GM21576 (cell line): Measurements from ENCODE around the gene ACP6.
A peak's percentile ranks its signal among the peaks of the same experiment; 100 is the strongest.
"Not testable (repeated sequence)": the region's sequence is repeated elsewhere in the genome, so short reads cannot be mapped to it uniquely, and the experiment has no call there.

ENCODE experiments used
- ATAC-seq: cut with Tn5 transposase; IDR thresholded peaks from one replicate; pipeline ENCODE4 v1.9.1; 2021; ENCODE audit warnings: mild to moderate bottlenecking, moderate library complexity; ENCODE audit not compliant: unreplicated experiment

ACP6 gene

DNA sequence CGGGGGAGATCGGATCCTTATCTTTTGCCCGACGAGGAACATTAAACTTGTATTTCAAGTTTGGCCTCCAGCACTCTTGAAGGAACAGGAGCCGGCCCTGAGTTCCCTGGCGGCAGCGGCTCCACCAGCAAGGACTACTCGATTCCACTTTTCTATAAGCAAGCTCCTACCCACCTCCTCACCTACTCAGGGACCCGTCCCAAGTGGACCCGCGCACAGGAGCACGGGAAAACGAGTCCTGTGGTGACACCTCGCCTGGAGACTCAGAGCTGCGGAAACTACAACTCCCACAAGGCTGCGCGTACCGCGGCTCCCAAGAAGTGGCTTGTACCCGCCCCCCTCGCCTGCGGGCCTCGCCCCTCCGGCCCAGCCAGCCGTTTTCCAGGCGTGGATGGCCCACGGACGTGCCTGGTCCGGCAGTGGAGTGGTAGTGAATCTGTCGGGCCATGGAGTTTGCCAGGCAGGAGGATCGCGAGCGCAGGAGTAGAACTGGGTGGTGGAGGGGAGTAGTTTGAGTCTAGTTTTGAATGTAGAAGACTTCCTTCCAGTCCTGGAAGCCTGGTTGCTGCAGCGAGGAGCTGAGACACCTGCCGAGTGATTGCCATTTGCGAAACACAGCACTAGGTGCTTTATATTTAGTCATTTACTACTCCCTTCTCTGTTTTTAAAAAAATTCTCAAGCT is at the start of gene ACP6:
Gene ACP6, minus strand, starts transcription at position 206 of the 683 bp plus-strand sequence. CDS start 476 bp downstream, outside the sequence.
- peak; percentile 93 for ATAC-seq

DNA sequence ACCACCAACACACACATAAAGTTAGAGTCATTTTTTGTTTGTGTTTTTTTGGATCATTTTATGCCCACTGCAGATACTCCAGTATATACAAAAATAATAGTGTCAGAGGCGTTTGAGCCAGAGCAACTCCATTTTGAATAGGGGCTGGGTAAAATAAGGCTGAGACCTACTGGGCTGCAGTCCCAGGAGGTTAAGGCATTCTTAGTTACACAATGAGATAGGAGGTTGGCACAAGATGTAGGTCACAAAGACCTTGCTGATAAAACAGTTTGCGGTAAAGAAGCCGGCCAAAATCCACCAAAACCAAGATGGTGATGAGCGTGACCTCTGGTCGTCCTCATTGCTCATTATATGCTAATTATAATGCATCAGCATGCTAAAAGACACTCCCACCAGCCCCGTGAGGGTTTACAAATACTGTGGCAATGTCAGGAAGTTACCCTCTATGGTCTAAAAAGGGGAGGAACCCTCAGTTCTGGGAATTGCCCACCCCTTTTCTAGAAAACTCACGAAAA is 49.4 kb upstream of the ACP6 start:
- no peak for ATAC-seq

DNA sequence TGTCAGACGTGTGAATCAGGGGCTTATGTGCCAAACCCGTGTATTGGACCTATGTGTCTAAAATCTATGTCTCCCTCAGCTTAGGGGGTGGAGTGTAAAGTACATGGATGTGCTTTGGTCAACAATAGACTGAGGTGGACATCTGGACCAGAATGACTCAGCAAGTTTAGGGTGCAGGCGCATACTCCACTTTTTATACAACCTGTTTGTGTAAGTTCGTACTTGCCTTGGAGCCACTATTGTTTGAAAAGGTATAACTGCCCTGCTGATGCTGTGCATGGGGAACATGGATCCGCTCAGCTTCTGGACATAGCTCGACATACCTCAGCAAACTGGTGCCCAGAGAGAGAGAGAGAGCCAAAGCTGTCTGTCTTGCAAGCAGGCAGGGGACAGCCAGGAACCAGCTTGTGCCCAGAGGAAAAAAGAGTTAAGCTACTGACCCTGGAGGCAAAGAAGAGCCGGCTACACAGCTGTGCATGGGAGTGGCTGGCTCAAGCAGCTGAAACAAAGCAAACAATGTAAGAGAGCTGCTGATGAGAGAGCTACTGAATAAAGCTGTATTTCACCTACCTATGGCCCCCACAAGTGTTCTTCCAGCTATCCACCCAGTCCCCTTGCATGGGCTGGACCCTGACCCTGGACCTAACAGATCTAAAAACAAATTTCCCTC is 48.8 kb upstream of the ACP6 start:
- no peak for ATAC-seq

DNA sequence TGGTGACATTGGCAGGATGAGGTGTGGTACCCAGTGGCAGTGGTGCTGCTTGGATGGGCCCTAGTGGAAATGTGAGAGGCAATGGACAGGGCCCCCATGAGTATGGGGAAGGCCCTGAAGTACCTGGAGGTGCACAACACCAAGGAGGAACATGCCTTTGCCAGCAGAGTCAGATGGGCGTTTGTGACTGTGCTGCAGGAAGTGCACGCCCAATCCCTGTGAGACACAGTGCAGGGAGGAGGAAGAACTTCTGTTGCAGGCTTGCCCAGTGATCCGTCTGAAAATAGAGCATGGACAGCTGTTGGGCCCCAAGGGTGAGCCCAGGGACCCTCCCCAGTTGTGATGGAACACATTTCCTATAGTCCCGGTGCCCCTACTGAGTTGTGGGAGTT is 47.4 kb upstream of the ACP6 start:
- no peak for ATAC-seq

DNA sequence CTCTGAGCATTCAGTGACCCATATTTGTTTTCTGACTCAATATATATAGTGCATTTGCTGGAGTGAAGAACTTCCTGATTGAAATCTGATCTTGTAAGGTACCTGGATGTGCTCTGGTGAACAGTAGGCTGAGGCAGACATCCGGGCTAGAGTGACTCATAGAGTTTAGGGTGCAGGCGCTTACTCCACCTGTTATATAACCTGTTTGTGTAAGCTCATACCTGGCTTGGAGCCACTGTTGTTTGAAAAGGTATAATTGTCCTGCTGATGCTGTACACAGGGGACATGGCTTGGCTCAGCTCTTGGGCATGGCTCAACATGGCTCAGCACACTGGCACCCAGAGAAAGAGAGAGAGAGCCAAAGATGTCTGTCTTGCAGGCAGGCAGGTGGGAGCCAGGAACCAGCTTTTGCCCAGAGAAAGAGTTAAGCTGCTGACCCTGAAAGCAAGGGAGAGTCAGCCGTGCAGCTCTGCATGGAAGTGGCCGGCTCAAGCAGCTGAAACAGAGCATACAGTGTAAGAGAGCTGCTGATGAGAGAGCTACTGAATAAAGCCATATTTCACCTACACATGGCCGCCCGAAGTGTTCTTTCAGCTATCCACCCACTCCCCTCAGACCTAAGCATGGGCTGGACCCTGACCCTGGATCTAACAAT is 46.9 kb upstream of the ACP6 start:
- ATAC-seq, result no peak

DNA sequence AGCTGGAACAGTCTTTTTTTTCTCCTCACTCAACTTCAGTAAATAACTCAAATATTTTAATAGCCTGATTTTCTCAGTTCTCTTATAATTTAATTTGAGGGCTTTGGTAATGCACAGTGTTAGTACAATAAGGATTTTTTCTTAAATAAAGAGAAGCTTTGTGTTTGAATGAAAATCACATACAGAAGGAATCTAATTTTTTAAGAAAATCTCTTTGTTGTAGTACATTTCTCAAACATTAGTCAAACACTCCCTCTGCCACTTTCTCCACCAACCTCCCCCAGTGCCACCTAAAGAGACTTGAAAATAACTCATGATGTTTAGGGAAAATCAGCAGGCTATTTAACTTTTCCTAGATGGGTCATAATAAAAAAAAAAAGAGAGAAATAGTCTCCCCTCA is 42.3 kb upstream of the ACP6 start:
- ATAC-seq, result no peak

DNA sequence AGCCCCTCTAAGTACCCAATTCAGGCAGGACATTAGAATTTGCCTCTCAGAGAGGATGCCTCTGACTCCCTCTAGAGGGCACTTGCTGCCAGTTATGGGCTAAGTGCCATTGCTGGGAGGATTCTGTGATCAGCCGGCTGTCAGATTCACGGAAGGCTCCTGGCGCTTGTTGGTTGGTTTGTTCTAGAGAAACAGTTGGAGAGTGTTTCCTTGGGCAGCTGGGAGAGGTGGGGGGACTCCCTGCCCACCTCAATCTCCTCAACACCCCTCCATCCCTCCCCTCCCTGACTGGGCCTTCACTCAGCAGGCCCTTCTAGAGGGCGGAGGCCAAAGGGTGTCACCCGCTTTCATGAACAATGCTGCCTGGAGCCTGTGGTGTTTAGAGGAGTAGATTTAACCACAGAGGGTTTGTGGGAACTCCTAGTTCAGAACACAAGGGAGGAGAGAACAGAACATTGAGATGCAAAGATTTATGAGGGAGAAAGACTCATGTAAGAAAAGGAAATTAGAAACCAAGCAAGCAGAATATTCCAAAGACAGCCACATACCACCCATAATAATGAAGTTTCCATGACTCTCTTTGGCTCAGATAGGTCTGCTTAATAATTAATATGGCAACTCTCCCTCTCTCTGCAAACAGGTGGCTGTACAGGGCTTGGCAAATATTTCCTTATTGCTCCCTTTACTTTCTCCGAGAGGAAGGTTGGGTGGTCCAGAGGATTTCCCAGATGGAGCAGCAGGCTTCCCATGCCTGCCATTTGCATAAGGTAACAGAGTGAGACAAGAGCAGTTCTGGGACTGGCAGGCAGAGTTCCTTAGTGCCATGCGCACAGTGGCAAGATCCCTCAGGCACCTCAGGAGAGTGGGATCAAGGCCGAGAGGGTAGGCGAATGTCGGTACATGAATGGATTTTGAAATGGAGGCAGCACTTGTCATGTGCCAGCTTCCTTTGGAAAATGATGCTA is 30.0 kb upstream of the ACP6 start:
- ATAC-seq, result no peak

DNA sequence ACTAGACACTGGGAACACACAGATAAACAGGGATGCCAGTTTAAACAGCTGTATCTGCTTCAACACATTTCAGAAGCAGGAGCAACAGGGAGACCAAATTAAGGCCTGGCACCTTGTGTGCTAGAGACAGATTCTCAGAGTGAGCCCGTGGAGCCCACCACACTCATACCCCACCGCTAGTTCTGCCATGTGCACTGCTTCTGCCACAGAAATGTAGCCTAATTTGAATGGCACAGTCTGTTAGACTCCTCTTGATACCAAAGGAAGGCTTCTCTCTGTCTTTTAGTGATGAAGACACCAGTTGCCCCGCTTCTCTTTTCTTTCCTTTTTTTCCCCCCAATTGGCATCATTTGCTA is 29.3 kb upstream of the ACP6 start:
- ATAC-seq, result no peak

DNA sequence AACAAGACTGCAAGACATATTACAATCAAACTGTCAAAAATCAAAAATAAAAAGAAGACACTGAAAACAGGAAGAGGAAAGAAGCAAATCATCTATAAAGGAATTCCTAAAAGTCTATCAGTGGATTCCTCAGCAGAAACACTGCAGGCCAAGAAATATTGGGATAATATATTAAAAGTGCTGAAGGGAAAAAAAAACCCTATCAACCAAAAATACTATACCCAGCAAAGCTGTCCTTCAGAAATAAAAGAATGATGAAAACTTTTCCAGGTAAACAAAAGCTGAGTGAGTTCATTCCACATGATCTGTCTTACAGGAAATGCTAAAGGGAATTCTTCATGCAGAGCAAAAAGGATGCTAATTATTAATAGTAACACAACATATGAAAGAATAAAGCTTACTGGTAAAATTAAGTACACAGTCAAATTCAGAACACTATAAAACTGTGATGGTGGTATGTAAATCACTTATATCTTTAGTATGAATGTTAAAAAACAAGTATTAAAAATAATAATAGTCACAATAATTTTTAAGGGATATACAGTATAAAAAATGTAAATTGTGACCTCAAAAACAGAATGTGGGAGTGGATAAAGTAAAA is 12.9 kb upstream of the ACP6 start:
- ATAC-seq, result no peak

DNA sequence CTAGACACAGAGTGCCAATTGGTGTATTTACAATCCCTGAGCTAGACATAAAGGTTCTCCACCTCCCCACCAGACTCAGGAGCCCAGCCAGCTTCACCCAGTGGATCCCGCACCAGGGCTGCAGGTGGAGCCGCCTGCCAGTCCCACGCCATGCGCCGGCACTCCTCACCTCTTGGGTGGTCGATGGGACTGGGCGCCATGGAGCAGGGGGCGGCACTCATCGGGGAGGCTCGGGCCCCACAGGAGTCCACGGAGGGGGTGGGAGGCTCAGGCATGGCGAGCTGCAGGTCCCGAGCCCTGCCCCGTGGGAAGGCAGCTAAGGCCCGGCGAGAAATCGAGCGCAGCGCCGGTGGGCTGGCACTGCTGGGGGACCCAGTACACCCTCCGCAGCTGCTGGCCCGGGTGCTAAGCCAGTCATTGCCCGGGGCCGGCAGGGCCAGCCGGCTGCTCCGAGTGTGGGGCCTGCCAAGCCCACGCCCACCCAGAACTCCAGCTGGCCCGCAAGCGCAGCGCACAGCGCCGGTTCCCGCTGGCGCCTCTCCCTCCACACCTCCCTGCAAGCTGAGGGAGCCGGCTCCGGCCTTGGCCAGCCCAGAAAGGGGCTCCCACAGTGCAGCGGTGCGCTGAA is 10.4 kb upstream of the ACP6 start:
- not testable (repeated sequence) for ATAC-seq

DNA sequence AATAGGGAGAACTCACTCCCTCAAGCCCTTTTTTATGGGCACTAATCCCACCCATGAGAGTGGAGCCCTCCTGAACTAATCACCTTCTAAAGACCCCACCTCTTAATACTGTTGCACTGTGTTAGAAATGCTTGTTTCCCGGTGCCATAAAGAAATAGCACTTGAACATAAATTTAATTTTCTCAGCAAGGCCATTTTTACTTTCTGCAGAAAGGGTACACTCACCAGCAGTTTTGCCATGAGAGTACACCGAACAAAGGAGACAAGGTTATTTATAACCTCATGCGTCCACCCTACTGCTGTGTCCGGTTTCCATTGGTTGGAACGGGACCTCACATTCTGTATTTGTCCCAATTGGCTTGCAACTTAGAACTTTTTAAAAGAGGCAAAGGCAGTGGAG is 7.4 kb upstream of the ACP6 start:
- not testable (repeated sequence) for ATAC-seq

DNA sequence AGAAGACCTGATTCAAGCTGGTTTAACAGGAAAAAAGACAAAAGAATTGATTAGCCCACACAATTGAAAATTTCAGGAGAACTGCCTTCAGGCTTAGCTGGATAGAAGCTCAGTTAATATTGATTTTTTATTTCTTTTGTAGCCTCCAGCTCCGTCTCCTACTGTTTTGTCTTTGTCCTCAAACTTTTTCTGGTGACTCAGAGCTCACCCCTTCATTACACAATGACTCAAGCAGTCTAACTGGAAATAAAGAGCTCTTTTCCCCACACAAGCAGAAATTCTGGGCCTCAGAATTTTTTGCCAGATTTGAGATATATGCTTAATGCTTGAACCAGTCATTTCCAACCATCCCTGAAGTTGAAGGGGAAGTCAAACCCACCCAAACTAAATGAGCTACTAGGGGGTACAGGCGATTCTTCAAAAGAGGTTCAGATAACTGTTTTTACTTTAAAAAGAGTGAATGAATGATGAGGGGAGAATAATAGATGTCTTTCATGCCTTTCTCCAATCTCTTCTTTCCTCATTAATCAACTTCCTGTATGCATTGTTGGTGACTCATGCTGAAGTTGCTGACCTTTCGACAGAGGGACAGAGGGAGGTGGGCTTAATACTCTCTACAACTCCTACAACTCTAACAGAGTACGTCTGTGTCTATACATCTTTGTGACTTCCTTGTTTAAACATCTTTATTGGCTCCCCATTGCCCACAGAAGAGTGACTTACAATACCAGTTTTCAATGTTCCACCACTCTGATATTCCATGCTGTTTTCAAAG is 6.2 kb upstream of the ACP6 start:
- ATAC-seq, result no peak

DNA sequence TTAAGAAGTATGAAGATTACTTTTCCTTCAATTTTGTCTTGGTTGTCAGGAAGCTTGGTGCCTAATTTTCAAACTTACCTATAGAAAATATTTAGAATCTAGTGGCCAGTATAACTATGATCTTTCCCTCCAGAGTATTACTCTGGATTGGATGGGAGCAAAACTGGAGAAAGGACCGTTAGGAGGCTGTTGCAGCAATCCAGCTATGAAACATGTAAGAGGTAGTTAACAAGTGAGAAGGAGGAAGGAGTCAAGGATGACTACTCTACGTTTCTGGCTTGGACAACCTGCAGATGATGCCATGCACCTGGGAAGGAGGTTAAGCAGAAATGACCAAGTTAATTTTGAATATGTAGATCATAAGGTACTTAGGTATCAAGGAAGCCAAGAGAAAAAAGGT is 3.5 kb upstream of the ACP6 start:
- ATAC-seq, result no peak

DNA sequence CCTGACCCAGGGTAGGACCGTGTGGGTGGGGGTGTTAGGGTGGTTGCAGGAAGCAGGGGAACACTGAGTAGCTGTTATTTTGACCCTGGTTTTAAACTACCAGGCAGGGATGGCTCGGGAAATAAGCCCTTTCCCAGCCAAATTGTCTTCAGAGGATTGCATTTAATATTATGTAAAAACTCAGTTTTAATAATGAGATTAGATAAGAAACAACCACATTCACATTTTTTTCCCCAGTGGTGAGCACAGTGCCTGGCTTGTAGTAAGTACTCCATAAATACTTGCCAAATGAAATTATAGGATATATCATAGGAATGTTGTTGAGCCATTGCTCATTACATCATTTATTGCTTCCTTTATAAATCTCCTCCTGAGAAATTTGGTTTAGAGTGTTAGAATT is 3.1 kb upstream of the ACP6 start:
- ATAC-seq, result no peak

DNA sequence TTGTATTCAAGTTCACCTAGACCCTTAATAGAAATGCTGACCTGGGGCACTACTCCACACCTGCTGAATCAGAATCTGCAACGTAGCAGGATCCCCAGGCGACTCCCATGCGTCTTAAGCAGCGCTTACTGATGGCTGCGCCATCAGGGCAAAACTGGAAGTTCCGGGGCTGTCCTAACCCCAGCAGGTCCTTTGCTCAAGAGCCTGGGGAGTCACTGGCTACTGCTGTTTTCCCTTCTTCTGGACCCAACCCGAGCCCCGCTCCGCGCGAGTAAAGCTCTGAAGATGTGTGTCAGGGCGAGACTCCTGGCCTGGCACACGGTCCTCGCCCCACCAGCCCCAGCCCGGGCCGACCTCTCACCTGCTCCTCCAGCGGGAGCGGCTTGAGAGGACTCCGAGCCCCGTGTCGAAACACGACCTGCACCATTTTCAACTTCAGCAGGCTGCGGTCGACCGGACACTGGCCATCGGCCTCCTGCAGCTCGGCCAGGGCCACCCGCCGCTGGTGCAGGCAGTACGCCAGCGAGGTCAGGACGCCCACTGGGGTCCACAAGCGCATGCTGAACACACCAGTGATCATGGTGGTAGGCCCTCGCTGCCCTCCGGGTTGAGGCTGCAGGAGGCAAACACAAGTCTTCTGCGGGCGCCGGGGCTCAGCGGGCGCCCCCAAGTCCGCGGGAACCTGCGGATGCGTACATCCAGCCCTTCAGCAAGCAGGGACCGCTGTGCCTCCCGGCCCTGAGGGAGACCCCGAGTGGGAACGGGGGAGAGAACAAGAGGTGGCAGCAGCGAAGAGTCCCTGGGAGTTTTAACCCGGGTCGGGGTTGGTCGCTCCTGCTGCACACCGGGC is 630 bp downstream of the ACP6 start:
- ATAC-seq, result peak; percentile 37

DNA sequence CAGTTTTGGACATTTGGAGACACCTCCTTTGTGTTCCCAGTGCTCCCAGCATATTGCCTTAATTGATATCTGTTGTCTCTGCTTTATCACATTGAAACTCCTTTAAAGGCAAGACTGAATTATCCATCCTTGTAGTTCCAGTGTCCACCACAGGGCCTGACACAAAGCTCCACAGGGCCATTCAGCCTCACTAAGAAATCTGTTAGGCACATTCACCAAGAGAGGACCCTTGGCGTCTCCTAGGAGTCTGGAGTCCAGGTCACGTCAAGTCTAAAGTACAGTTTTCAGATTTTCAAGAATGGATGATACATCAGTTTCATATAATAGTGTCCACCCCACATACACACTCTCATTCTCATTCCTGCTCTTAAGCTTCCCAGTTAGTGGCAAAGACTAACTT is 4.8 kb downstream of the ACP6 start:
- ATAC-seq, result no peak

DNA sequence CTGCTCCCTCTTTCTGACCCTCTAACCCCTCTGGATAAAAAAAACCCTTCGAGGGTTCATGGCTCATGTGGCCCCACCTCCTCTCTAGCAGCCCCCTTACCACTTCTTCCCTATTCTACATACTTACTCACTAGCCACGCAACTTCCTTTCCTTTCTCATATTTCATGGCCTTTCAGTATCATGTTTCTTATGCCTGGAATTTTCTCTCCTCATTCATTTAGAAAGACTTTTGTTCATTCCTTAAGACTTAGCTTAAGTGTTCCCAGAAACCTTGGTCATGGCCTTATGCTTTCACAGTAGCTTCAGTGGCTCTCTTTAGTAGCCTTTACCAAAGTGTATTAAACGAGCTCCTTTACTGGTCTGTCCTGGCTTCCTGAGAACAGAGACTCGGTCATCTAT is 6.1 kb downstream of the ACP6 start:
- no peak for ATAC-seq

DNA sequence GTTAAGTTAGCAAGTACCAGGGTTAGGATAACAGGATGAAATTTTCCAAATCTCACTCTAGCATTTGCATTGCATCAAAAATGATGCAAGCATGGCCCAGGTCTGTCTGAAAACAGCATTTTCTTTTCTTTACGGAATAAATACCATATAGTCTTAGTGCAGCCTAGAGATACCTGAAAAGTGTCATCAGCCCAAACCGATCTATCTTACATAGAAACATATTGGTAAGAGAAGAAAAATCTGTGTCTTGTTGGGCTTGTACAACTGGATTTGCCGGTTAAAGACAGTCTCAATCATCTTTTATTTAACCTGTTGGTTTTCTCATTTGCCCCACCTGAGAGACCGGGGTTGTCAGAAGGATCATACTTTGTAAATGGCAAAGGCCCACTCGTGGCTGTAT is 15.8 kb downstream of the ACP6 start:
- no peak for ATAC-seq
